KMS-11 (cell line): ENCODE data around the gene ZNF235.

Experiments
- H2AFZ ChIP-seq: fragments of 200-600 bp; sonication (generic); 2 replicates; pipeline ENCODE4 v1.6.1; 2016; ENCODE audit warnings: antibody characterized with exemption, mixed run types, low read depth
- H3K27ac ChIP-seq: fragments of 200-600 bp; sonication (generic); 2 replicates; pipeline ENCODE4 v1.6.1; 2016; ENCODE audit warnings: mild to moderate bottlenecking, mixed run types
- H3K27me3 ChIP-seq: fragments of 200-600 bp; sonication (generic); 2 replicates; pipeline ENCODE4 v1.6.1; 2017; ENCODE audit warnings: mild to moderate bottlenecking, low read depth, mixed run types, moderate library complexity; ENCODE audit not compliant: insufficient read depth
- H3K36me3 ChIP-seq: fragments of 200-600 bp; sonication (generic); 2 replicates; pipeline ENCODE4 v1.6.1; 2017; ENCODE audit warnings: mild to moderate bottlenecking, mixed run types; ENCODE audit not compliant: insufficient read depth
- H3K4me1 ChIP-seq: fragments of 200-600 bp; sonication (generic); 2 replicates; pipeline ENCODE4 v1.6.1; 2016; ENCODE audit warnings: mild to moderate bottlenecking, low read depth, mixed run types; ENCODE audit not compliant: poor library complexity, severe bottlenecking
- H3K4me2 ChIP-seq: fragments of 200-600 bp; sonication (generic); 2 replicates; pipeline ENCODE4 v1.7.0; 2016; ENCODE audit warnings: mild to moderate bottlenecking, mixed run types
- H3K4me3 ChIP-seq: fragments of 200-600 bp; sonication (generic); IDR thresholded peaks from 2 replicates; pipeline ENCODE4 v1.6.1; 2017; ENCODE audit warnings: low read depth, low read length, mixed read lengths; ENCODE audit not compliant: insufficient read depth
- H3K79me2 ChIP-seq: fragments of 200-600 bp; sonication (generic); 2 replicates; pipeline ENCODE4 v1.6.1; 2016; ENCODE audit warnings: low read depth, mixed run types; ENCODE audit not compliant: insufficient read depth
- H3K9ac ChIP-seq: fragments of 200-600 bp; sonication (generic); 2 replicates; pipeline ENCODE4 v1.6.1; 2016; ENCODE audit warnings: mild to moderate bottlenecking, mixed run types
- H4K20me1 ChIP-seq: fragments of 200-600 bp; sonication (generic); 2 replicates; pipeline ENCODE4 v1.6.1; 2016; ENCODE audit warnings: mild to moderate bottlenecking, mixed run types; ENCODE audit not compliant: insufficient read depth
- TF ChIP-seq, protein P1 (sequence below): fragments of 200-600 bp; sonication (generic); conservative IDR thresholded peaks from 2 replicates; pipeline ENCODE4 v1.6.1; 2017; ENCODE audit warnings: low read depth, mild to moderate bottlenecking, antibody characterized with exemption, low read length, moderate library complexity, mixed read lengths

ZNF235 gene

DNA sequence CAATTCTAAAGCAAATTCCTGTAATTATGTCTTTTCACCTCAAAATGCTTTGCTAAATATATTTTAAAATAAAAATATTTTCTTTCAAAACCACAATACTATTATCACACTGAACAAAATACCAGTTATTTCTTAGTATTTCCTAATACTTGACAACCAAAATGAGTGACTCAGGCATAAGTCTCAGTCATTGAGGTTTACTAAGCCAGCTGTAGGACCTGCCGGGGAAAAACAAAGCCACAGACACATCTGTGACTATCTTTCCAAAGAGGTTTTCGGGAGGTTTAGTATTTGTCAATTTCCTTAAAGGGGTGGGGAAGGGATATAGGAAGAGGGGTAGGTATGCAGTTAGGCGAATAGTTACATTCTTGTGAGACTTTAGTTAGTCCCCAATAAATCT is 3.2 kb upstream of the ZNF235 start:
- Histone ChIP-seq H3K27me3 (no peaks in the 10 kb centered on the region), H3K27ac (no peak overlapping the region), H3K36me3 (no peaks in the 10 kb centered on the region), H2AFZ (no peak overlapping the region), H3K4me3 (no peak overlapping the region), H3K79me2 (no peaks in the 10 kb centered on the region), H3K4me1 (no peaks in the 10 kb centered on the region), H3K9ac (no peak overlapping the region), H3K4me2 (no peak overlapping the region), H4K20me1 (no peaks in the 10 kb centered on the region)
- TF ChIP-seq, protein P1, sequence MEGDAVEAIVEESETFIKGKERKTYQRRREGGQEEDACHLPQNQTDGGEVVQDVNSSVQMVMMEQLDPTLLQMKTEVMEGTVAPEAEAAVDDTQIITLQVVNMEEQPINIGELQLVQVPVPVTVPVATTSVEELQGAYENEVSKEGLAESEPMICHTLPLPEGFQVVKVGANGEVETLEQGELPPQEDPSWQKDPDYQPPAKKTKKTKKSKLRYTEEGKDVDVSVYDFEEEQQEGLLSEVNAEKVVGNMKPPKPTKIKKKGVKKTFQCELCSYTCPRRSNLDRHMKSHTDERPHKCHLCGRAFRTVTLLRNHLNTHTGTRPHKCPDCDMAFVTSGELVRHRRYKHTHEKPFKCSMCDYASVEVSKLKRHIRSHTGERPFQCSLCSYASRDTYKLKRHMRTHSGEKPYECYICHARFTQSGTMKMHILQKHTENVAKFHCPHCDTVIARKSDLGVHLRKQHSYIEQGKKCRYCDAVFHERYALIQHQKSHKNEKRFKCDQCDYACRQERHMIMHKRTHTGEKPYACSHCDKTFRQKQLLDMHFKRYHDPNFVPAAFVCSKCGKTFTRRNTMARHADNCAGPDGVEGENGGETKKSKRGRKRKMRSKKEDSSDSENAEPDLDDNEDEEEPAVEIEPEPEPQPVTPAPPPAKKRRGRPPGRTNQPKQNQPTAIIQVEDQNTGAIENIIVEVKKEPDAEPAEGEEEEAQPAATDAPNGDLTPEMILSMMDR = no peak

DNA sequence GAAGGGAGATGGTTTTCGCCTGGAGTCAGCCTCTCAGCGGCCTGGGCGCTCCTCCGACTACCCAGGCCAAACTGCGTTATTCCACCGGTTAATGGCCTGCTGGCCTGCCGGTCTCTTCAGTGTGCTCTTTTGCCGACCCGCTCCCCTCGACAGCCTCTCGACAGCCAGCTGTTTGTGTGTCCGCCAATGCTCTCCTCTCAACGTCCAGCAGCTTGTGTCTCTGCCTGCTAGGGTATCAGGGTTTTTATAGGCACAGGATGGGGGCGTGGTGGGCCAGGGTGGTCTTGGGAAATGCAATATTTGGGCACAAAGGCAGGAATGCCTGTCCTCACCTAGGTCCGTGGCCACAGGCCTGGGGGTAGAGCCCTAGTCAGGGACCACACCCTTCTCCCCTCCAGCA is 1.5 kb upstream of the ZNF235 start:
- no peak overlapping the region for H2AFZ ChIP-seq
- H4K20me1 ChIP-seq = no peaks in the 10 kb centered on the region
- no peak overlapping the region for H3K9ac ChIP-seq

DNA sequence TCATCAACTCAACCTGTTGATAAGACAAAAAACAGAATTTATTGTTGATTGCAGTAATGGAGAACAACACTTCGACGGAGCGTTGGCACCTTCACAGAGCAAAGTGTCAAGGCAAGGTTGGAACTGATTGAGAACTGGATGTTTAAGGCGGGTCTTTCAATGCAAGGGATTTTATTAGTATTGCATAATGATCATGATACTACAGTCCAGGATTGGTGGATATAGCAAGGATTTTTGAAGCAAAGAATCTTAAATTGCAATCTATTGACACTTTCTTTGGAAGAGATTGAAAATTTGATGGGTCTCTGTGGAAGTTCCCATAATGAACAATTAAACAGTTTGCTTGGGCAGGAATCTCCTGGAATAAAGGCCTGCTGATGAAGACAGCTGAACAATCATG is 632 bp upstream of the ZNF235 start:
- H3K4me2 ChIP-seq = peak overlapping the region; percentile 29; the same call in 1 of the 2 replicates
- H3K79me2 ChIP-seq = no peaks in the 10 kb centered on the region
- TF ChIP-seq, protein P1 = no peak
- H3K36me3 ChIP-seq = no peaks in the 10 kb centered on the region
- no peaks in the 10 kb centered on the region for H3K4me1 ChIP-seq
- H3K27ac ChIP-seq = no peak overlapping the region
- H3K4me3 ChIP-seq = no peak overlapping the region
- no peaks in the 10 kb centered on the region for H4K20me1 ChIP-seq
- H3K9ac ChIP-seq = no peak overlapping the region
- peak overlapping the region; percentile 80; the same call in 1 of the 2 replicates for H2AFZ ChIP-seq
- no peaks in the 10 kb centered on the region for H3K27me3 ChIP-seq

More for the DNA sequence above, 1.5 kb upstream of the ZNF235 start:
- no peaks in the 10 kb centered on the region for H3K79me2 ChIP-seq
- H3K27ac ChIP-seq = no peak overlapping the region
- H3K36me3 ChIP-seq = no peaks in the 10 kb centered on the region
- H3K4me3 ChIP-seq = no peak overlapping the region
- H3K27me3 ChIP-seq = no peaks in the 10 kb centered on the region
- no peak overlapping the region for H3K4me2 ChIP-seq
- TF ChIP-seq, protein P1 = no peak
- no peaks in the 10 kb centered on the region for H3K4me1 ChIP-seq

DNA sequence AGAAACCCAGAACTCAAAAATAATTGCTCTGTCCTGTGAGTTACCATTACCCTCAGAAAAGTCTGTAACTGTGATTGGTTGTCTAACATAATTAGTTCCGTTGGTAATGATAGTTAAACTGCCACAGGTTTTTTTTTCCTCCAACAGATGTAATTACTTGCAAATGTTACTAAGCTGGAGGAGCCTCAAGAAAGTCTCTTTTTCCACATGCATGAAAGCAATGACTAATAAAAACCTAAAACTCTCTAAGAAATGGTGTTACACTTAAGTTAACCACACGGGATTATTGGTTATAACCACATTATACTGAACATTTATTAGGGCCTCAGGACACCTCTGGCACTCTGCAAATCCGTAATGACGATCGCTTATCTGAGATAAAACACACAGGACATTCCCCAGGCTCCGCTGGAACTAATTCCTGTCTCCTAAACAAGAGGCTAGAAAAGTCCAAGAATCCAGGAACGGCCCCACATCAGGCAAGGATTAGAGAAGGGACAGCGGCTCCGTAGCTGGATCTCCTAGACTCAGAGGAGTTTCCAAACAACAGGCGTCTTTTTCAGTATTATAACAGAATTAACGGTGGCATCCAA is 753 bp downstream of the ZNF235 start:
- Histone ChIP-seq H3K4me2 (peak overlapping the region; percentile 55), H4K20me1 (no peaks in the 10 kb centered on the region), H3K27me3 (no peaks in the 10 kb centered on the region), H3K79me2 (no peaks in the 10 kb centered on the region), H2AFZ (peak overlapping the region; percentile 80), H3K36me3 (no peaks in the 10 kb centered on the region), H3K9ac (no peak overlapping the region), H3K27ac (no peak overlapping the region), H3K4me3 (peak overlapping the region; percentile 32), H3K4me1 (no peaks in the 10 kb centered on the region)
- TF ChIP-seq, protein P1 = no peak
